Type B pancreatic cell (in vitro differentiated cells): ENCODE results near the gene NFATC3. TPM values are rescaled to one million over a fixed set of nuclear protein-coding genes. Genes with fewer than 3 reads are reported as not detected.

Experiments
- DNase-seq: peaks from one replicate; pipeline ENCODE4 v3.0.0; 2021; ENCODE audit warnings: mixed read lengths; ENCODE audit not compliant: unreplicated experiment; ENCODE audit errors: extremely low spot score
- H3K27ac Mint-ChIP-seq: 2 replicates; pipeline ENCODE4 v1.8.0; 2021; ENCODE audit warnings: mild to moderate bottlenecking, mixed read lengths
- H3K27me3 Mint-ChIP-seq: 2 replicates; pipeline ENCODE4 v1.8.0; 2021; ENCODE audit warnings: mixed read lengths
- H3K36me3 Mint-ChIP-seq: 2 replicates; pipeline ENCODE4 v1.8.0; 2021; ENCODE audit warnings: mixed read lengths
- H3K4me1 Mint-ChIP-seq: one replicate; pipeline ENCODE4 v1.8.0; 2021; ENCODE audit warnings: mixed read lengths; ENCODE audit not compliant: unreplicated experiment
- H3K4me3 Mint-ChIP-seq: 2 replicates; pipeline ENCODE4 v1.8.0; 2021; ENCODE audit warnings: mild to moderate bottlenecking, mixed read lengths
- H3K9me3 Mint-ChIP-seq: 2 replicates; pipeline ENCODE4 v1.8.0; 2021; ENCODE audit warnings: mixed read lengths
- CTCF ChIP-seq: fragments of 200-600 bp; sonication (generic); conservative IDR thresholded peaks from 2 replicates; pipeline ENCODE4 v1.5.0; 2021; ENCODE audit warnings: antibody characterized with exemption, mild to moderate bottlenecking
- total RNA-seq: library from RNA; stranded (reverse); gene quantifications from 2 replicates; pipeline ENCODE4 v1.2.1, GENCODE V29; 2021; ENCODE audit warnings: low replicate concordance

Gene NFATC3
- total RNA-seq, 1 donor from 2014 or later, result 55.5 TPM

DNA sequence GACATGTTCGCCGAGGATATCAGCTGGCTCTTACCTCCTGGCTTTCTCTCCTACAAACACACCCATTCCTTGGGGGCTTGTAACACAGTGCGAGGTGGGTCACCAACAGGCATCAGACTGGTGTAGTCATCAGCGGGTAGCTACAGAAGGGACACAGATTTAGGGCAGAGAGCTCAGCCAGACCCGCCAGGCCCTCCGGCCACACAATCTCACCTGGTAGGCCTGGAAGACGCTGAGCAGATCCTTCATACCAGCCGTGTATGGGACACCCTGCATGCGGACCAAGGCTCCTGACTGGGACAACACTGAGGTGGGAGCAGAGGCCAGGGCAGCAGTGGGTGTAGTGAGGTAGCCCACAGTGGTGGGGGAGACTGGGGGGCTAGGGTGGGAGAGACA, 145.0 kb downstream of the NFATC3 start:
- DNase-seq, result no peak
- peaks cover 20% of the 10 kb centered on the region for H3K27me3 Mint-ChIP-seq
- H3K36me3 Mint-ChIP-seq, result peaks cover 11% of the 10 kb centered on the region
- H3K9me3 Mint-ChIP-seq, result no peaks in the 10 kb centered on the region
- peaks cover 14% of the 10 kb centered on the region for H3K4me1 Mint-ChIP-seq
- H3K4me3 Mint-ChIP-seq, result no peak overlapping the region
- H3K27ac Mint-ChIP-seq, result no peak overlapping the region
- no peak for TF ChIP-seq CTCF

- Mint-ChIP-seq H3K9me3 (no peaks in the 10 kb centered on the region), H3K27ac (peak overlapping the region; percentile 83), H3K27me3 (peaks cover 25% of the 10 kb centered on the region), H3K36me3 (peaks cover 11% of the 10 kb centered on the region), H3K4me3 (no peak overlapping the region), H3K4me1 (peaks cover 14% of the 10 kb centered on the region)
- DNase-seq, result no peak
- no peak for TF ChIP-seq CTCF
Measured at GRCh38 chr16:68230956-68231355, 145.8 kb downstream of the NFATC3 start.

GRCh38 chr16:68231384-68232136, 146.4 kb downstream of the NFATC3 start:
- Mint-ChIP-seq H3K36me3 (peaks cover 11% of the 10 kb centered on the region), H3K27ac (no peak overlapping the region), H3K27me3 (peaks cover 29% of the 10 kb centered on the region), H3K9me3 (no peaks in the 10 kb centered on the region), H3K4me3 (no peak overlapping the region), H3K4me1 (peaks cover 14% of the 10 kb centered on the region)
- DNase-seq, result no peak
- TF ChIP-seq CTCF, result no peak

GRCh38 chr16:68232335-68232734, 147.2 kb downstream of the NFATC3 start:
- no peak for TF ChIP-seq CTCF
- H3K4me1 Mint-ChIP-seq, result peaks cover 14% of the 10 kb centered on the region

GRCh38 chr16:68233085-68233834, 148.1 kb downstream of the NFATC3 start:
- no peak for TF ChIP-seq CTCF
- DNase-seq, result no peak
- Mint-ChIP-seq H3K4me1 (peaks cover 14% of the 10 kb centered on the region), H3K9me3 (no peaks in the 10 kb centered on the region), H3K27ac (peak overlapping the region; percentile 98), H3K36me3 (peaks cover 11% of the 10 kb centered on the region), H3K27me3 (peaks cover 34% of the 10 kb centered on the region), H3K4me3 (peak overlapping the region; percentile 93)

More at GRCh38 chr16:68232335-68232734, 147.2 kb downstream of the NFATC3 start:
- H3K36me3 Mint-ChIP-seq, result peaks cover 11% of the 10 kb centered on the region
- peak overlapping the region; percentile 22 for H3K4me3 Mint-ChIP-seq
- H3K27me3 Mint-ChIP-seq, result peaks cover 34% of the 10 kb centered on the region
- no peaks in the 10 kb centered on the region for H3K9me3 Mint-ChIP-seq
- no peak overlapping the region for H3K27ac Mint-ChIP-seq
- DNase-seq, result no peak
